Measurements from ENCODE around the gene ZFYVE28.

DNA sequence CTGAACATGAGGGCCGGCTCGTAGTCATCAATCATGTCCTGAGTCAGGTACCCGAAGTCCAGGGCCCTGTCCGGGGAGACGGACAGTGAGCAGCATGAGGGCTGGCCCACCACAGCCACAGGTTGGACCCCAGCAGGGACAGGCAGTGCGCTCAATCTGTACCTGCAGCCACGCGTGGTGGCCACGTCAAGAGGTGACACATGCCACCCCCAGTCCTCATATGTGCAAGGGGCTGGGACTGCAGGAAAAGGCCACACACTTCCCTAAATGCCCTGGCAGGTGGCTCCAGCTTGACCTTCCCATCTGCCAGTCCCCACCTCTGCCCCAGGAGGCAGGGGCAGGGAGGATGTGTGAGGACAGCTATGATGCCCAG, 82.7 kb downstream of the ZFYVE28 start:
- TF ChIP-seq, protein P1, sequence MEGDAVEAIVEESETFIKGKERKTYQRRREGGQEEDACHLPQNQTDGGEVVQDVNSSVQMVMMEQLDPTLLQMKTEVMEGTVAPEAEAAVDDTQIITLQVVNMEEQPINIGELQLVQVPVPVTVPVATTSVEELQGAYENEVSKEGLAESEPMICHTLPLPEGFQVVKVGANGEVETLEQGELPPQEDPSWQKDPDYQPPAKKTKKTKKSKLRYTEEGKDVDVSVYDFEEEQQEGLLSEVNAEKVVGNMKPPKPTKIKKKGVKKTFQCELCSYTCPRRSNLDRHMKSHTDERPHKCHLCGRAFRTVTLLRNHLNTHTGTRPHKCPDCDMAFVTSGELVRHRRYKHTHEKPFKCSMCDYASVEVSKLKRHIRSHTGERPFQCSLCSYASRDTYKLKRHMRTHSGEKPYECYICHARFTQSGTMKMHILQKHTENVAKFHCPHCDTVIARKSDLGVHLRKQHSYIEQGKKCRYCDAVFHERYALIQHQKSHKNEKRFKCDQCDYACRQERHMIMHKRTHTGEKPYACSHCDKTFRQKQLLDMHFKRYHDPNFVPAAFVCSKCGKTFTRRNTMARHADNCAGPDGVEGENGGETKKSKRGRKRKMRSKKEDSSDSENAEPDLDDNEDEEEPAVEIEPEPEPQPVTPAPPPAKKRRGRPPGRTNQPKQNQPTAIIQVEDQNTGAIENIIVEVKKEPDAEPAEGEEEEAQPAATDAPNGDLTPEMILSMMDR (IDR thresholded peaks at IDR 0.05): no peak
- no peak for TF ChIP-seq EZH2 (IDR thresholded peaks at IDR 0.05)
